PC-9 (cell line): Measurements from ENCODE around the gene RASSF4.

Experiments
- EZH2 ChIP-seq: fragments of 200-600 bp; sonication (generic); IDR thresholded peaks from 2 replicates; pipeline ENCODE4 v1.8.0; 2017; ENCODE audit warnings: antibody characterized with exemption, low read depth
- TF ChIP-seq, protein P1 (sequence below): fragments of 200-600 bp; sonication (generic); conservative IDR thresholded peaks from 2 replicates; pipeline ENCODE4 v1.6.1; 2017; ENCODE audit warnings: mixed run types, antibody characterized with exemption, mild to moderate bottlenecking, moderate library complexity

DNA sequence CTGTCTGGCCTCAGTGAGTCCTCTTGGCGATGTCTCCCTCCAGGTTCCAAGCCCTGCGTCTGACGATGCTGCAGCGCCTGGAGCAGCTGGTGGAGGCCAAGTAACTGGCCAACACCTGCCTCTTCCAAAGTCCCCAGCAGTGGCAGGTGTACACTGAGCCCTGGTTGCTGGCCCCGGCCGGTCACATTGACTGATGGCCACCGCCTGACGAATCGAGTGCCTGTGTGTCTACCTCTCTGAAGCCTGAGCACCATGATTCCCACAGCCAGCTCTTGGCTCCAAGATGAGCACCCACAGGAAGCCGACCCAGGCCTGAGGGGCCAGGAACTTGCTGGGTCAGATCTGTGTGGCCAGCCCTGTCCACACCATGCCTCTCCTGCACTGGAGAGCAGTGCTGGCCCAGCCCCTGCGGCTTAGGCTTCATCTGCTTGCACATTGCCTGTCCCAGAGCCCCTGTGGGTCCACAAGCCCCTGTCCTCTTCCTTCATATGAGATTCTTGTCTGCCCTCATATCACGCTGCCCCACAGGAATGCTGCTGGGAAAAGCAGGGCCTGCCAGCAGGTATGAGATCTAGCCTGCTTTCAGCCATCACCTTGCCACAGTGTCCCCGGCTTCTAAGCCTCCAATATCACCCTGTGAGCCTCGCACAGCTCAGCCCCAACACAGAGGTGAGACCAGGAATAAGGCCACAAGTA, 33.8 kb downstream of the RASSF4 start:
- TF ChIP-seq, protein P1, sequence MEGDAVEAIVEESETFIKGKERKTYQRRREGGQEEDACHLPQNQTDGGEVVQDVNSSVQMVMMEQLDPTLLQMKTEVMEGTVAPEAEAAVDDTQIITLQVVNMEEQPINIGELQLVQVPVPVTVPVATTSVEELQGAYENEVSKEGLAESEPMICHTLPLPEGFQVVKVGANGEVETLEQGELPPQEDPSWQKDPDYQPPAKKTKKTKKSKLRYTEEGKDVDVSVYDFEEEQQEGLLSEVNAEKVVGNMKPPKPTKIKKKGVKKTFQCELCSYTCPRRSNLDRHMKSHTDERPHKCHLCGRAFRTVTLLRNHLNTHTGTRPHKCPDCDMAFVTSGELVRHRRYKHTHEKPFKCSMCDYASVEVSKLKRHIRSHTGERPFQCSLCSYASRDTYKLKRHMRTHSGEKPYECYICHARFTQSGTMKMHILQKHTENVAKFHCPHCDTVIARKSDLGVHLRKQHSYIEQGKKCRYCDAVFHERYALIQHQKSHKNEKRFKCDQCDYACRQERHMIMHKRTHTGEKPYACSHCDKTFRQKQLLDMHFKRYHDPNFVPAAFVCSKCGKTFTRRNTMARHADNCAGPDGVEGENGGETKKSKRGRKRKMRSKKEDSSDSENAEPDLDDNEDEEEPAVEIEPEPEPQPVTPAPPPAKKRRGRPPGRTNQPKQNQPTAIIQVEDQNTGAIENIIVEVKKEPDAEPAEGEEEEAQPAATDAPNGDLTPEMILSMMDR: no peak
- no peak for TF ChIP-seq EZH2
